Measurements from ENCODE around the gene MTX1. TPM values are rescaled to one million over a fixed set of nuclear protein-coding genes. Genes with fewer than 3 reads are reported as not detected.
A peak's percentile ranks its signal among the peaks of the same experiment; 100 is the strongest.
"Not testable (repeated sequence)": the region's sequence is repeated elsewhere in the genome, so short reads cannot be mapped to it uniquely, and the experiment has no call there.

The MTX1 gene, protein sequence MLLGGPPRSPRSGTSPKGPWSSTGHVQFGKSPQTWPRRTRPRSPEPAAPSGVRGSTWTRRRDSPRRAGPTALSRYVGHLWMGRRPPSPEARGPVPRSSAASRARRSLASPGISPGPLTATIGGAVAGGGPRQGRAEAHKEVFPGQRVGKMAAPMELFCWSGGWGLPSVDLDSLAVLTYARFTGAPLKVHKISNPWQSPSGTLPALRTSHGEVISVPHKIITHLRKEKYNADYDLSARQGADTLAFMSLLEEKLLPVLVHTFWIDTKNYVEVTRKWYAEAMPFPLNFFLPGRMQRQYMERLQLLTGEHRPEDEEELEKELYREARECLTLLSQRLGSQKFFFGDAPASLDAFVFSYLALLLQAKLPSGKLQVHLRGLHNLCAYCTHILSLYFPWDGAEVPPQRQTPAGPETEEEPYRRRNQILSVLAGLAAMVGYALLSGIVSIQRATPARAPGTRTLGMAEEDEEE
- 79.3 and 84.3 TPM in 2 replicates for total RNA-seq

DNA sequence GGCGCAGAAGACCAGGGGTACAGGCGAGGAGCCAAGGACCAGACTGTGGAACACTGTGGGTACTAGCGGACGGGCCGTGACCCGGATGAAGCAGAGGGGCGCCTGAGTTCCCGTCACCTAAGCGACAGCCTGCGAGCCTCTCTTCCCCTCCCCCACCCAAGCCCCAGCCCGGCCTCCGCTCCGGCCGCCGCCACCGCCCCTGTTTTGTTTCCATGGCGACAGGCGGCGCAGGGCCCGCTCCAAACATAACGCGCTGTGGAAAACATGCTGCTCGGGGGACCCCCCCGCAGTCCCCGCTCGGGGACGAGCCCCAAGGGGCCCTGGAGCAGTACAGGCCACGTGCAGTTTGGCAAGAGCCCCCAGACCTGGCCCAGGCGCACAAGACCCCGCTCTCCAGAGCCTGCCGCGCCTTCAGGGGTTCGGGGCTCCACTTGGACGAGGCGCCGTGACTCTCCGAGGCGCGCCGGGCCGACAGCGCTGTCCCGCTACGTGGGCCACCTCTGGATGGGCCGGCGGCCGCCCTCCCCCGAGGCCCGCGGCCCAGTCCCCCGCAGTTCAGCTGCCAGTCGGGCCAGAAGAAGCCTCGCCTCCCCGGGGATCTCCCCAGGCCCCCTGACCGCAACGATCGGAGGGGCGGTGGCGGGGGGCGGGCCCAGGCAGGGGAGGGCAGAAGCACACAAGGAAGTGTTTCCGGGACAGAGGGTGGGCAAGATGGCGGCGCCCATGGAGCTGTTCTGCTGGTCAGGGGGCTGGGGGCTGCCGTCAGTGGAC, at the start of gene MTX1:
TSS of gene MTX1 (plus strand) at position 155 of the 771 bp plus-strand sequence. CDS start at position 265, 110 bp downstream.
- Histone ChIP-seq H3K4me3 (ENCODE audit: low read depth, low read length) (peak within 1 kb of the TSS; percentile 75), H3K27me3 (ENCODE audit: control insufficient read depth, insufficient read depth, low read length) (no peaks in the 10 kb centered on the region), H3K36me3 (ENCODE audit: control insufficient read depth, insufficient read depth, low read length) (no peaks in the 10 kb centered on the region)
- TF ChIP-seq, protein P1, sequence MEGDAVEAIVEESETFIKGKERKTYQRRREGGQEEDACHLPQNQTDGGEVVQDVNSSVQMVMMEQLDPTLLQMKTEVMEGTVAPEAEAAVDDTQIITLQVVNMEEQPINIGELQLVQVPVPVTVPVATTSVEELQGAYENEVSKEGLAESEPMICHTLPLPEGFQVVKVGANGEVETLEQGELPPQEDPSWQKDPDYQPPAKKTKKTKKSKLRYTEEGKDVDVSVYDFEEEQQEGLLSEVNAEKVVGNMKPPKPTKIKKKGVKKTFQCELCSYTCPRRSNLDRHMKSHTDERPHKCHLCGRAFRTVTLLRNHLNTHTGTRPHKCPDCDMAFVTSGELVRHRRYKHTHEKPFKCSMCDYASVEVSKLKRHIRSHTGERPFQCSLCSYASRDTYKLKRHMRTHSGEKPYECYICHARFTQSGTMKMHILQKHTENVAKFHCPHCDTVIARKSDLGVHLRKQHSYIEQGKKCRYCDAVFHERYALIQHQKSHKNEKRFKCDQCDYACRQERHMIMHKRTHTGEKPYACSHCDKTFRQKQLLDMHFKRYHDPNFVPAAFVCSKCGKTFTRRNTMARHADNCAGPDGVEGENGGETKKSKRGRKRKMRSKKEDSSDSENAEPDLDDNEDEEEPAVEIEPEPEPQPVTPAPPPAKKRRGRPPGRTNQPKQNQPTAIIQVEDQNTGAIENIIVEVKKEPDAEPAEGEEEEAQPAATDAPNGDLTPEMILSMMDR (IDR thresholded peaks at IDR 0.05; ENCODE audit: insufficient read depth, low read length, poor library complexity, severe bottlenecking), result no peak
- no peak for DNase-seq (ENCODE audit: low read depth)

DNA sequence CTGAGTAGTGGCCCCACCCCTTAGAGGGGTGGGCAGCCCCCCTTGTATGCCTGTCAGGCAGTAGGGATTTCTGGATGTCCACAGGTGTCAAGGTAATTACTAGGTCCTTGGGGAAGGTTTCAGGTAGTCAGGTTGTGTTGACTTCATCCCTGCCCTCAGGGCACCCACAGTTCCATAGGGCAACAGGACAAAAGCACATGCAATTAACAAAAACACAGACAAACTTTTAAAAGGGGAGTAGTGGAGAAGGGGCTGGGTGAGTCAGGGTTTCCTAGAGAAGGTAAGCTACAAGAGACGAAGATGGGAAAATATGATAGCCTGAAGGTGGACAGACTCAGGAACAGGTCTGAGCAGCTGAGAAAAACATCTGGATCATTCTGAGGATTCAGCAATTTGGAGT, 49.5 kb upstream of the MTX1 start:
- no peaks in the 10 kb centered on the region for H3K36me3 ChIP-seq (ENCODE audit: control insufficient read depth, insufficient read depth, low read length)
- TF ChIP-seq, protein P1 (IDR thresholded peaks at IDR 0.05; ENCODE audit: insufficient read depth, low read length, poor library complexity, severe bottlenecking), result no peak
- DNase-seq (ENCODE audit: low read depth), result no peak
- no peaks in the 10 kb centered on the region for H3K27me3 ChIP-seq (ENCODE audit: control insufficient read depth, insufficient read depth, low read length)
- H3K4me3 ChIP-seq (ENCODE audit: low read depth, low read length), result no peak overlapping the region

DNA sequence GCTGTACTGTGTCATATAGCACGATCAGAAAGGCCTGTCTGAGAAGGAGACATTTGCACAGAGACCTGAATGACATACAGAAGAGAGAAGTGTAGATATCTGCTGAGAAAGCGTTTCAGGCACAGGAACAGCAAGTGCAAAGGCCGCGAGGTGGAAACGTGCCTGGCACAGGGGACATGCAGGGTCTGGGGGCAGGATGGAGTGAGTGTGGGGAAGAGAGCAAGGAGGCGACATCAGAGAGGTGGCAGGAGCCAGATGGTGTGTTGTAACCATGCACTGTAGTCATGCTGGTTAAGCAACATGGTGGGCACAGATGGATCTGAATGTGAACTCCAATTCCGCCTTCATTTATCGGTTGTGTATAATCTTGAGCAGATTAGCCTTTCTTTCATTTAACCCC, 48.4 kb upstream of the MTX1 start:
- no peaks in the 10 kb centered on the region for H3K36me3 ChIP-seq (ENCODE audit: control insufficient read depth, insufficient read depth, low read length)
- H3K4me3 ChIP-seq (ENCODE audit: low read depth, low read length), result no peak overlapping the region
- TF ChIP-seq, protein P1 (IDR thresholded peaks at IDR 0.05; ENCODE audit: insufficient read depth, low read length, poor library complexity, severe bottlenecking), result no peak
- H3K27me3 ChIP-seq (ENCODE audit: control insufficient read depth, insufficient read depth, low read length), result no peaks in the 10 kb centered on the region
- no peak for DNase-seq (ENCODE audit: low read depth)

DNA sequence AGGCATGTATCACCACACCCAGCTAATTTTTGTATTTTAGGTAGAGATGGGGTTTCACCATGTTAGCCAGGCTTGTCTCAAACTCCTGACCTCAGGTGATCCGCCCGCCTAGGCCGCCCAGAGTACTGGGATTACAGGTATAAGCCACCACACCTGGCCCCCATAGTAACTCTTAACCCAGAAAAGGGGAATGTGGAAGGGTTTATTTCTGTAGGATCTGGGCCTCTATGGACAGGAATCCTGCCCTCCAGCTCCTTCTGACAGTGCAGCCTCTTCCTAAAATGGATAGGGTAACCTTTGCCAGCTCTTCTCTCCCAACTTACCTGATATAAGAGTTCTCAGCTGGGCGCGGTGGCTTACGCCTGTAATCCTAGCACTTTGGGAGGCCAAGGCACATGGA, 45.9 kb upstream of the MTX1 start:
- H3K27me3 ChIP-seq (ENCODE audit: control insufficient read depth, insufficient read depth, low read length); H3K36me3 ChIP-seq (ENCODE audit: control insufficient read depth, insufficient read depth, low read length); H3K4me3 ChIP-seq (ENCODE audit: low read depth, low read length); DNase-seq (ENCODE audit: low read depth): not testable (repeated sequence)

DNA sequence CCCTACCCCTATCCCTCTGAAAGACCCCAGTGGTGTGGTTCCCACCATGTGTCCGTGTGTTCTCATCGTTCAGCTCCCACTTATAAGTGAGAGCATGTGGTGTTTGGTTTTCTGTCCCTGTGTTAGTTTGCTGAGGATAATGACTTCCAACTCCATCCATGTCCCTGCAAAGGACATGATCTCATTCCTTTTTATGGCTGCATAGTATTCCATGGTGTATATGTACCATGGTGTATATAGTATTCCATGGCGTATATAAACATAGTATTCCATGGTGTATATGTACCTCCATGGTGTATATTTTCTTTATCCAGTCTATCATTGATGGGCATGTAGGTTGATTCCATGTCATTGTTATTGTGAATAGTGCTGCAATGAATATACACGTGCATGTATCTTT, 44.7 kb upstream of the MTX1 start:
- H3K4me3 ChIP-seq (ENCODE audit: low read depth, low read length); DNase-seq (ENCODE audit: low read depth); H3K27me3 ChIP-seq (ENCODE audit: control insufficient read depth, insufficient read depth, low read length); H3K36me3 ChIP-seq (ENCODE audit: control insufficient read depth, insufficient read depth, low read length): not testable (repeated sequence)

DNA sequence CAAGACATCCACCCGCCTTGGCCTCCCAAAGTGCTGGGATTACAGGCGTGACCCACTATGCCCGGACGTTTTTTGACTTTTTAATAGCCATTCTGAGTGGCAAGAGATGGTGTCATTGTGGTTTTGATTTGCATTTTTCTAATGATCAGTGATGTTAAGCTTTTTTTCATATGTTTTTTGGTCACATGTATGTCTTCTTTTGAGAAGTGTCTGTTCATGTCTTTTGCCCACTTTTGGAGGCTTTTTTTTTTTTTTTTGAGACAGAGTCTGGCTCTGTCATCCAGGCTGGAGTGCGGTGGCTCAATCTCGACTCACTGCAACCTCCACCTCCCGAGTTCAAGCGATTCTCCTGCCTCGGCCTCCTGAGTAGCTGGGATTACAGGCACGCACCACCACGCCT, 43.9 kb upstream of the MTX1 start:
- not testable (repeated sequence) for DNase-seq (ENCODE audit: low read depth); H3K36me3 ChIP-seq (ENCODE audit: control insufficient read depth, insufficient read depth, low read length)

DNA sequence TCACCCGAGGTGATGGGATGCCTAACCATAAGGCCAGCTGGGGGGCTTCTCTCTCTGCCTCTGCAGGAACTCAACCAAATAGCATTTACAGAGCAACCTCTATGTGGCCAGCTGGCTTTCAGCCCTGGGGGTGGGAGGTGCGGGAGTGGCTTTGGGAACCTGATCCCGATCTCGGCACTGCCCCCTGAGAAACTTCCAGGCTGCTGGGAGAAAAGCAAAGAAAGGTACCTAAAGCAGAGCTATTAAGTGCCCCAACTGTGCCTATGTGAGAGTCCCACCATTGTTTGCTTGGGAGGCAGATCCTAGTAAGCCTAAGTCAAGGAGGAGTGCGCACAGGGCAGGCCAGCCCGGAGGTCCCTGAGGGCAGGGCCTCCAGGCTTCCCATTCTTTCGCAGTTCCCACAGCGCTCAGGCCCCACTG, 42.4 kb upstream of the MTX1 start:
- H3K36me3 ChIP-seq (ENCODE audit: control insufficient read depth, insufficient read depth, low read length), result no peaks in the 10 kb centered on the region
- TF ChIP-seq, protein P1 (IDR thresholded peaks at IDR 0.05; ENCODE audit: insufficient read depth, low read length, poor library complexity, severe bottlenecking), result no peak

More for the DNA sequence above, 43.9 kb upstream of the MTX1 start:
- not testable (repeated sequence) for H3K27me3 ChIP-seq (ENCODE audit: control insufficient read depth, insufficient read depth, low read length); H3K4me3 ChIP-seq (ENCODE audit: low read depth, low read length)

More for the DNA sequence above, 42.4 kb upstream of the MTX1 start:
- DNase-seq (ENCODE audit: low read depth), result no peak
- Histone ChIP-seq H3K27me3 (ENCODE audit: control insufficient read depth, insufficient read depth, low read length) (peaks cover 8% of the 10 kb centered on the region), H3K4me3 (ENCODE audit: low read depth, low read length) (no peak overlapping the region)

Data from kidney epithelial cell (primary cell).